ENCODE data around the gene THBD.

- TF ChIP-seq CTCF (IDR thresholded peaks at IDR 0.05): no peak
- TF ChIP-seq TCF7L2 (IDR thresholded peaks at IDR 0.05; ENCODE audit: low read depth, low read length): no peak
- TF ChIP-seq POLR2AphosphoS5 (IDR thresholded peaks at IDR 0.05; ENCODE audit: low read depth, low read length): no peak
Observed at GRCh38 chr20:23096097-23096496, 46.6 kb upstream of the THBD start.
